Measurements from ENCODE around the gene DEDD. TPM values are rescaled to one million over a fixed set of nuclear protein-coding genes. Genes with fewer than 3 reads are reported as not detected.
A peak's percentile ranks its signal among the peaks of the same experiment; 100 is the strongest.

The DEDD gene
- total and polyA plus RNA-seq, 2 of the 13 experiments (the other 11 are each of a cell fraction or from before 2014, with no cell fraction given), result 12.6 to 27.8 TPM

DNA sequence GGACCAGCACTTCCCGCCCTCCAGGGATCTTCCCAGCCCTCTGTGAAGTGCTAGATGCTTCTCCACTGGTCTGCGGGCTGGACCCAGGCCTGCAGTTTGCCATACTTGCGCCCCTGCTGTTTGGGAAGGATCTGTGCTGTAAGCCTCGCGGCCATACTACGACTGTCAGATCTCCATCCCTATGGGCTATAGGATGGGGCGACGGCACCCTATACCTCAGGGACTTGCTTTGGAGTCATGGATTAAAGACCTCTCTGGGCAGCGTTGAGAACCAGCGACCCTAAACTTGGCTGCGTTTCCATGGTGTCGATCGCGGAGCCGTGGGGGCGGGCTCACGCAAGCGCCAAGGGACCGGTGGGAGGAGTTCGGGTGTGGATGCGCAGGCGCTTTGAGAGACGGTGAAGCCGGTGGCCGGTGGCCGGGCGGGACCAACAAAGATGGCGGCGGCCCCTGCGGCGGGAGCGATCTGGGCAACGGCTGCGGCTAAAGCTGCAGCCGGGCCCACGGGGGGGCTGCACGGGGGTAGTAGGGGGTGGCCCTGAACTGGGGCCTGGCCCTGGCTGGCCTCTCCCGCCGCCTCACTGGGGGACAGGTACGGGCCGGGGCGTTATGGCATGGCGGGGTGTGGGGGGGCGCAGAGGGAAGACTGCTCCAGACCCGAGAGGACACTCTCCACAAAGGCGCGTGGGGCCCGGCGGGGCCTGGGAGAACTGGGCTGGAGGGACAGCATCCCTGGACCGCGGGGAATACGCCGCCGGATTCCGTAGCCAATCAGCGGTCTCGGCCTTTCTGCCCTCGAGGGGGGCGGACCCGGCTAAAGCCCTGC, 26.8 kb upstream of the DEDD start, which contains the start of gene USP21 (continued):
- TF ChIP-seq, protein P1, sequence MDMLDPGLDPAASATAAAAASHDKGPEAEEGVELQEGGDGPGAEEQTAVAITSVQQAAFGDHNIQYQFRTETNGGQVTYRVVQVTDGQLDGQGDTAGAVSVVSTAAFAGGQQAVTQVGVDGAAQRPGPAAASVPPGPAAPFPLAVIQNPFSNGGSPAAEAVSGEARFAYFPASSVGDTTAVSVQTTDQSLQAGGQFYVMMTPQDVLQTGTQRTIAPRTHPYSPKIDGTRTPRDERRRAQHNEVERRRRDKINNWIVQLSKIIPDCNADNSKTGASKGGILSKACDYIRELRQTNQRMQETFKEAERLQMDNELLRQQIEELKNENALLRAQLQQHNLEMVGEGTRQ (IDR thresholded peaks at IDR 0.05; ENCODE audit: low read depth, low read length), result no peak
- TF ChIP-seq, protein P1 (CRISPR knock-in tag; IDR thresholded peaks at IDR 0.05; ENCODE audit: borderline replicate concordance), result no peak
- TF ChIP-seq BRD4 (CRISPR knock-in tag; IDR thresholded peaks at IDR 0.05) (peak; percentile 78; the same call in 1 of the 2 replicates), RFXANK (CRISPR knock-in tag; IDR thresholded peaks at IDR 0.05) (no peak), MAFG (CRISPR knock-in tag; IDR thresholded peaks at IDR 0.05) (no peak), ZNF678 (CRISPR knock-in tag; IDR thresholded peaks at IDR 0.05) (peak; percentile 13; the same call in 1 of the 2 replicates), ZFP36L1 (CRISPR knock-in tag; IDR thresholded peaks at IDR 0.05) (no peak), RAD21 (CRISPR knock-in tag; IDR thresholded peaks at IDR 0.05) (no peak), NAIF1 (CRISPR knock-in tag; IDR thresholded peaks at IDR 0.05; ENCODE audit: borderline replicate concordance) (no peak), SP5 (CRISPR knock-in tag; IDR thresholded peaks at IDR 0.05; ENCODE audit: borderline replicate concordance, low read depth) (peak; percentile 49; the same call in 1 of the 2 replicates), ZNF883 (CRISPR knock-in tag; IDR thresholded peaks at IDR 0.05; ENCODE audit: not compliant biosample characterization) (peak; percentile 84), ZNF605 (CRISPR knock-in tag; IDR thresholded peaks at IDR 0.05) (peak; percentile 8; the same call in 1 of the 2 replicates), ZNF781 (CRISPR knock-in tag; IDR thresholded peaks at IDR 0.05; ENCODE audit: borderline replicate concordance, not compliant biosample characterization) (peak; percentile 27), ZNF768 (CRISPR knock-in tag; IDR thresholded peaks at IDR 0.05) (no peak), ZNF7 (CRISPR knock-in tag; IDR thresholded peaks at IDR 0.05) (no peak), ELF3 (CRISPR knock-in tag; IDR thresholded peaks at IDR 0.05) (no peak), ARNTL (CRISPR knock-in tag; IDR thresholded peaks at IDR 0.05) (no peak), MLLT10 (CRISPR knock-in tag; IDR thresholded peaks at IDR 0.05) (no peak), ZNF224 (CRISPR knock-in tag; IDR thresholded peaks at IDR 0.05) (no peak), HOXA5 (CRISPR knock-in tag; IDR thresholded peaks at IDR 0.05) (no peak; the same call in 1 of the 2 replicates), SAP130 (CRISPR knock-in tag; IDR thresholded peaks at IDR 0.05; ENCODE audit: low read depth) (peak; percentile 52), ZNF317 (CRISPR knock-in tag; IDR thresholded peaks at IDR 0.05) (no peak), ZNF180 (CRISPR knock-in tag; IDR thresholded peaks at IDR 0.05; ENCODE audit: borderline replicate concordance, low read depth) (no peak), GATA4 (IDR thresholded peaks at IDR 0.05; ENCODE audit: borderline replicate concordance, low read depth) (no peak)
- TF ChIP-seq, protein P2, sequence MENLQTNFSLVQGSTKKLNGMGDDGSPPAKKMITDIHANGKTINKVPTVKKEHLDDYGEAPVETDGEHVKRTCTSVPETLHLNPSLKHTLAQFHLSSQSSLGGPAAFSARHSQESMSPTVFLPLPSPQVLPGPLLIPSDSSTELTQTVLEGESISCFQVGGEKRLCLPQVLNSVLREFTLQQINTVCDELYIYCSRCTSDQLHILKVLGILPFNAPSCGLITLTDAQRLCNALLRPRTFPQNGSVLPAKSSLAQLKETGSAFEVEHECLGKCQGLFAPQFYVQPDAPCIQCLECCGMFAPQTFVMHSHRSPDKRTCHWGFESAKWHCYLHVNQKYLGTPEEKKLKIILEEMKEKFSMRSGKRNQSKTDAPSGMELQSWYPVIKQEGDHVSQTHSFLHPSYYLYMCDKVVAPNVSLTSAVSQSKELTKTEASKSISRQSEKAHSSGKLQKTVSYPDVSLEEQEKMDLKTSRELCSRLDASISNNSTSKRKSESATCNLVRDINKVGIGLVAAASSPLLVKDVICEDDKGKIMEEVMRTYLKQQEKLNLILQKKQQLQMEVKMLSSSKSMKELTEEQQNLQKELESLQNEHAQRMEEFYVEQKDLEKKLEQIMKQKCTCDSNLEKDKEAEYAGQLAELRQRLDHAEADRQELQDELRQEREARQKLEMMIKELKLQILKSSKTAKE (CRISPR knock-in tag; IDR thresholded peaks at IDR 0.05; ENCODE audit: borderline replicate concordance), result no peak
- TF ChIP-seq, protein P3, sequence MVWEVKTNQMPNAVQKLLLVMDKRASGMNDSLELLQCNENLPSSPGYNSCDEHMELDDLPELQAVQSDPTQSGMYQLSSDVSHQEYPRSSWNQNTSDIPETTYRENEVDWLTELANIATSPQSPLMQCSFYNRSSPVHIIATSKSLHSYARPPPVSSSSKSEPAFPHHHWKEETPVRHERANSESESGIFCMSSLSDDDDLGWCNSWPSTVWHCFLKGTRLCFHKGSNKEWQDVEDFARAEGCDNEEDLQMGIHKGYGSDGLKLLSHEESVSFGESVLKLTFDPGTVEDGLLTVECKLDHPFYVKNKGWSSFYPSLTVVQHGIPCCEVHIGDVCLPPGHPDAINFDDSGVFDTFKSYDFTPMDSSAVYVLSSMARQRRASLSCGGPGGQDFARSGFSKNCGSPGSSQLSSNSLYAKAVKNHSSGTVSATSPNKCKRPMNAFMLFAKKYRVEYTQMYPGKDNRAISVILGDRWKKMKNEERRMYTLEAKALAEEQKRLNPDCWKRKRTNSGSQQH (CRISPR knock-in tag; IDR thresholded peaks at IDR 0.05; ENCODE audit: low read depth), result no peak

All from HepG2 (cell line).